Gastrocnemius medialis (tissue), 4 donors: ENCODE results near the gene NDUFAF8. TPM values are rescaled to one million over a fixed set of nuclear protein-coding genes. Genes with fewer than 3 reads are reported as not detected.

Experiments used
- ATAC-seq, 2 donors: fragments of 150-250 bp; one replicate each; pipeline ENCODE4 v1.9.1; 2016
- DNase-seq, 2 donors: peaks; one replicate each; pipeline ENCODE4 v3.0.0-alpha.2; 2019
- H3K27ac ChIP-seq, 4 donors: fragments of 200-600 bp; sonication (generic); 1 replicate in 1 of 4; 2 replicates in 3 of 4; pipeline ENCODE4 v1.5.1; 2016 to 2018; ENCODE audit warnings: mild to moderate bottlenecking in 2 of 4, moderate library complexity in 1 of 4
- H3K27me3 ChIP-seq, 3 donors: fragments of 200-600 bp; sonication (generic) in 2 of 3; 1 replicate in 1 of 3; 2 replicates in 2 of 3; pipeline versions ENCODE4 v1.5.1 to v1.6.0; 2016 to 2019; ENCODE audit warnings: mild to moderate bottlenecking in 1 of 3, moderate library complexity in 1 of 3
- H3K36me3 ChIP-seq, 2 donors: fragments of 200-600 bp; sonication (generic) in 1 of 2; one replicate each; pipeline ENCODE4 v1.5.1; 2017 to 2018
- H3K4me1 ChIP-seq, 2 donors: fragments of 200-600 bp; sonication (generic) in 1 of 2; one replicate each; pipeline ENCODE4 v1.5.1; 2016 to 2017; ENCODE audit warnings: mild to moderate bottlenecking in 2 of 2
- H3K4me3 ChIP-seq, 4 donors: fragments of 200-600 bp; sonication (generic) in 3 of 4; 1 replicate in 1 of 4; 2 replicates in 3 of 4; pipeline ENCODE4 v1.5.1; 2016 to 2019; ENCODE audit warnings: mild to moderate bottlenecking in 2 of 4
- H3K9me3 ChIP-seq, 3 donors: fragments of 200-600 bp; sonication (generic) in 2 of 3; 1 replicate in 1 of 3; 2 replicates in 2 of 3; pipeline ENCODE4 v1.5.1; 2016 to 2019
- CTCF ChIP-seq, 5 experiments: fragments of 450-650 bp in 3 of 5; fragments of 200-600 bp in 2 of 5; sonication (generic) in 2 of 5; IDR thresholded peaks in 4 of 5; conservative IDR thresholded peaks in 1 of 5; 1 replicate in 4 of 5; 2 replicates in 1 of 5; pipeline ENCODE4 v1.5.1; 2016 to 2019; ENCODE audit warnings: antibody characterized with exemption in 5 of 5, mild to moderate bottlenecking in 3 of 5, moderate library complexity in 3 of 5
- POLR2A ChIP-seq, 2 donors: fragments of 450-650 bp; IDR thresholded peaks; one replicate each; pipeline ENCODE4 v1.6.1; 2017; ENCODE audit warnings: antibody characterized with exemption in 2 of 2, mild to moderate bottlenecking in 2 of 2, moderate library complexity in 2 of 2
- in situ Hi-C, 4 donors: fragments of 200-750 bp; cut with MboI; loops; one replicate each; pipeline versions ENCODE4 v1.15.0 to v1.8.0; 2017; ENCODE audit warnings: low sequenced_read_pairs in 4 of 4
- intact Hi-C: fragments of 100-400 bp; cut with DNase I; formaldehyde crosslinking; loops from one replicate; pipeline ENCODE4 v1.15.1; 2023; ENCODE audit warnings: low total_unique reads
- total RNA-seq, 4 donors: library from RNA; depleted of rRNA; stranded (reverse); fragments of >200 nt; gene quantifications; one replicate each; pipeline versions ENCODE4 v1.1.0 to v1.2.3, GENCODE V29; 2016

The NDUFAF8 gene
- total RNA-seq, 4 donors from 2014 or later, result 39.4 to 700 (median 74.5) TPM

GRCh38 chr17:81236784-81237183 is 2.3 kb upstream of the NDUFAF8 start:
- no peak for ATAC-seq
- intact Hi-C loops (no loop called here), in situ Hi-C loops (loop anchor here in 1 of 4 donors (25.0 kb wide), 1 partner anchor 99 kb away; no protein-coding TSS in a partner anchor)
- Histone ChIP-seq H3K27me3 (no peaks in the 10 kb centered on the region), H3K4me3 (no peak overlapping the region), H3K27ac (no peak overlapping the region), H3K9me3 (no peaks in the 10 kb centered on the region), H3K4me1 (peaks cover 21 to 26% of the 10 kb centered on the region in 2 donors), H3K36me3 (peaks cover 0 to 24% of the 10 kb centered on the region in 2 donors)
- DNase-seq, result no peak
- TF ChIP-seq POLR2A (IDR thresholded peaks at IDR 0.05) (no peak), CTCF (IDR thresholded peaks at IDR 0.05 in 4 of 5, conservative IDR thresholded peaks at IDR 0.05 in 1 of 5) (no peak)

GRCh38 chr17:81237591-81238489 is 1.3 kb upstream of the NDUFAF8 start:
- TF ChIP-seq CTCF (IDR thresholded peaks at IDR 0.05 in 4 of 5, conservative IDR thresholded peaks at IDR 0.05 in 1 of 5), result no peak
- TF ChIP-seq POLR2A (IDR thresholded peaks at IDR 0.05), result no peak
- intact Hi-C loops (no loop called here), in situ Hi-C loops (loop anchor here in 1 of 4 donors (25.0 kb wide), 1 partner anchor 101 kb away; no protein-coding TSS in a partner anchor)
- Histone ChIP-seq H3K4me3 (peak overlapping the region; percentile 80 to 98 (median 94)), H3K9me3 (no peaks in the 10 kb centered on the region), H3K27ac (peak overlapping the region in 3 of 4 donors; percentile 54 to 84 (median 78)), H3K36me3 (peaks cover 0 to 14% of the 10 kb centered on the region in 2 donors), H3K27me3 (no peaks in the 10 kb centered on the region), H3K4me1 (peaks cover 21 to 26% of the 10 kb centered on the region in 2 donors)
- ATAC-seq (no peak), DNase-seq (no peak)

- Histone ChIP-seq H3K4me3 (peak overlapping the region; percentile 80 to 98 (median 94)), H3K36me3 (peaks cover 0 to 9% of the 10 kb centered on the region in 2 donors), H3K27me3 (no peaks in the 10 kb centered on the region), H3K9me3 (no peaks in the 10 kb centered on the region), H3K4me1 (peaks cover 21 to 26% of the 10 kb centered on the region in 2 donors), H3K27ac (peak overlapping the region; percentile 54 to 95 (median 81))
- in situ Hi-C loops (loop anchor here in 1 of 4 donors (25.0 kb wide), 1 partner anchor 101 kb away; no protein-coding TSS in a partner anchor), intact Hi-C loops (no loop called here)
- TF ChIP-seq POLR2A (IDR thresholded peaks at IDR 0.05) (no peak), CTCF (IDR thresholded peaks at IDR 0.05 in 4 of 5, conservative IDR thresholded peaks at IDR 0.05 in 1 of 5) (no peak)
- DNase-seq (no peak), ATAC-seq (no peak)
These were observed 666 bp upstream of the NDUFAF8 start for GRCh38 chr17:81238490-81238814.

- TF ChIP-seq POLR2A (IDR thresholded peaks at IDR 0.05) (no peak), CTCF (IDR thresholded peaks at IDR 0.05 in 4 of 5, conservative IDR thresholded peaks at IDR 0.05 in 1 of 5) (no peak)
- H3K4me1 ChIP-seq, result peaks cover 21 to 26% of the 10 kb centered on the region in 2 donors
- ATAC-seq (no peak), DNase-seq (no peak)
- H3K27me3 ChIP-seq, result no peaks in the 10 kb centered on the region
- in situ Hi-C loops, result loop anchor here in 1 of 4 donors (25.0 kb wide), 1 partner anchor 103 kb away; no protein-coding TSS in a partner anchor
- no peaks in the 10 kb centered on the region for H3K9me3 ChIP-seq
- peaks cover 0 to 5% of the 10 kb centered on the region in 2 donors for H3K36me3 ChIP-seq
- peak overlapping the region; percentile 80 to 98 (median 90) for H3K4me3 ChIP-seq
- peak overlapping the region; percentile 71 to 95 (median 90) for H3K27ac ChIP-seq
- intact Hi-C loops, result loop anchor here (1.0 kb wide), 1 partner anchor 17 kb away; no protein-coding TSS in a partner anchor
These were observed 817 bp downstream of the NDUFAF8 start for GRCh38 chr17:81239714-81240555.
